Fibroblast of skin of left biceps (primary cell): ENCODE measurements around the gene ATAD5.
"Not testable (repeated sequence)": the region's sequence is repeated elsewhere in the genome, so short reads cannot be mapped to it uniquely, and the experiment has no call there.

Experiments
- DNase-seq, 2 experiments: peaks; one replicate each; pipeline ENCODE4 v3.0.0-alpha.2; 2013; ENCODE audit warnings: low read depth in 2 of 2

ATAD5 gene

GRCh38 chr17:30821871-30822723 lies 9.7 kb upstream of the ATAD5 start:
- no peak for DNase-seq

- DNase-seq: not testable (repeated sequence)
These were observed 8.8 kb upstream of the ATAD5 start for GRCh38 chr17:30822919-30823318.

GRCh38 chr17:30823421-30823820 lies 8.3 kb upstream of the ATAD5 start:
- no peak for DNase-seq

- no peak for DNase-seq
These were observed 7.8 kb upstream of the ATAD5 start for GRCh38 chr17:30824002-30824355.

GRCh38 chr17:30824356-30825145 lies 7.2 kb upstream of the ATAD5 start, which contains the start of gene CRLF3:
CRLF3 (minus strand) TSS chr17:30824692; CDS start chr17:30824651, 41 bp downstream.
- peak; percentile 77 to 78 for DNase-seq

GRCh38 chr17:30827082-30827481 lies 4.7 kb upstream of the ATAD5 start:
- DNase-seq: no peak

GRCh38 chr17:30829022-30829421 lies 2.7 kb upstream of the ATAD5 start:
- no peak for DNase-seq

- DNase-seq: no peak
These were observed 509 bp upstream of the ATAD5 start for GRCh38 chr17:30831257-30831656.

GRCh38 chr17:30832438-30833124 lies 815 bp downstream of the ATAD5 start:
- DNase-seq: no peak

GRCh38 chr17:30838202-30838807 lies 6.5 kb downstream of the ATAD5 start:
- DNase-seq: no peak

GRCh38 chr17:30840771-30841170 lies 9.0 kb downstream of the ATAD5 start:
- no peak for DNase-seq

- no peak for DNase-seq
These were observed 16.3 kb downstream of the ATAD5 start for GRCh38 chr17:30848021-30848420.

GRCh38 chr17:30854146-30854545 lies 22.4 kb downstream of the ATAD5 start:
- DNase-seq: no peak

- no peak for DNase-seq
These were observed 26.9 kb downstream of the ATAD5 start for GRCh38 chr17:30858556-30859250.

GRCh38 chr17:30864636-30865035 lies 32.9 kb downstream of the ATAD5 start:
- DNase-seq: no peak

- DNase-seq: no peak
These were observed 37.2 kb downstream of the ATAD5 start for GRCh38 chr17:30869005-30869404.

- DNase-seq: no peak
These were observed 54.4 kb downstream of the ATAD5 start for GRCh38 chr17:30886187-30886586.

GRCh38 chr17:30894236-30894635 lies 62.5 kb downstream of the ATAD5 start:
- no peak for DNase-seq

- no peak for DNase-seq
These were observed 65.5 kb downstream of the ATAD5 start for GRCh38 chr17:30897311-30897710.

- DNase-seq: no peak
These were observed 74.0 kb downstream of the ATAD5 start for GRCh38 chr17:30905742-30906100.
